Activated naive CD8-positive, alpha-beta T cell treated with anti-CD3 and anti-CD28 coated beads, Interleukin-2, amount 50 U/mL, for 16 hours (primary cell): ENCODE results near the gene GOLPH3L.
"Not testable (repeated sequence)": the region's sequence is repeated elsewhere in the genome, so short reads cannot be mapped to it uniquely, and the experiment has no call there.

ENCODE experiments used
- DNase-seq: peaks from one replicate; pipeline ENCODE4 v3.0.0-alpha.2; 2020; ENCODE audit warnings: low read depth, low spot score

GOLPH3L gene

GRCh38 chr1:150660584-150660983 is 36.4 kb downstream of the GOLPH3L start:
- DNase-seq, result no peak

GRCh38 chr1:150657064-150657463 is 39.9 kb downstream of the GOLPH3L start:
- not testable (repeated sequence) for DNase-seq

- not testable (repeated sequence) for DNase-seq
Measured at GRCh38 chr1:150654635-150655034, 42.3 kb downstream of the GOLPH3L start.

GRCh38 chr1:150650193-150650592 is 46.8 kb downstream of the GOLPH3L start:
- no peak for DNase-seq

- DNase-seq, result no peak
Measured at GRCh38 chr1:150649441-150650075, 47.4 kb downstream of the GOLPH3L start.

GRCh38 chr1:150642296-150642695 is 54.7 kb downstream of the GOLPH3L start:
- no peak for DNase-seq

- not testable (repeated sequence) for DNase-seq
Measured at GRCh38 chr1:150641126-150641815, 55.7 kb downstream of the GOLPH3L start.

- DNase-seq, result not testable (repeated sequence)
Measured at GRCh38 chr1:150638430-150638829, 58.5 kb downstream of the GOLPH3L start.

GRCh38 chr1:150634839-150635622 is 61.9 kb downstream of the GOLPH3L start:
- not testable (repeated sequence) for DNase-seq

GRCh38 chr1:150629115-150629928 is 67.6 kb downstream of the GOLPH3L start, which contains the start of gene ENSA:
Gene ENSA, minus strand, starts transcription at chr1:150629612. Its CDS starts 142 bp downstream, at chr1:150629470.
- DNase-seq, result peak; percentile 87

- no peak for DNase-seq
Measured at GRCh38 chr1:150628766-150629114, 68.2 kb downstream of the GOLPH3L start.

GRCh38 chr1:150627826-150628410 is 69.0 kb downstream of the GOLPH3L start:
- no peak for DNase-seq

- DNase-seq, result no peak
Measured at GRCh38 chr1:150626150-150626549, 70.8 kb downstream of the GOLPH3L start.

- not testable (repeated sequence) for DNase-seq
Measured at GRCh38 chr1:150624546-150624945, 72.4 kb downstream of the GOLPH3L start.

GRCh38 chr1:150624134-150624533 is 72.8 kb downstream of the GOLPH3L start:
- DNase-seq, result not testable (repeated sequence)

GRCh38 chr1:150622303-150622975 is 74.5 kb downstream of the GOLPH3L start:
- no peak for DNase-seq

- no peak for DNase-seq
Measured at GRCh38 chr1:150621497-150622302, 75.3 kb downstream of the GOLPH3L start.

GRCh38 chr1:150620919-150621318 is 76.0 kb downstream of the GOLPH3L start:
- no peak for DNase-seq

GRCh38 chr1:150619576-150620509 is 77.1 kb downstream of the GOLPH3L start:
- DNase-seq, result no peak
